Stimulated activated memory B cell treated with anti-CD40 and anti-IgM and Interleukin-4, amounts not matched to agents 10 μg/mL and 1 μg/mL and 100 μg/mL, for 72 hours (primary cell): ENCODE results near the gene RGS7.

Experiments
- ATAC-seq: fragments of 150-1000 bp; cut with Tn5 transposase; 2 replicates; pipeline ENCODE4 v1.10.0; 2021
- H3K27ac Mint-ChIP-seq: one replicate; pipeline ENCODE4 v1.8.0; 2022; ENCODE audit warnings: mild to moderate bottlenecking, mixed read lengths
- H3K27me3 Mint-ChIP-seq: one replicate; pipeline ENCODE4 v1.8.0; 2022; ENCODE audit warnings: mixed read lengths
- H3K36me3 Mint-ChIP-seq: one replicate; pipeline ENCODE4 v1.8.0; 2022; ENCODE audit warnings: mixed read lengths
- H3K4me1 Mint-ChIP-seq: one replicate; pipeline ENCODE4 v1.8.0; 2022; ENCODE audit warnings: mixed read lengths
- H3K4me3 Mint-ChIP-seq: one replicate; pipeline ENCODE4 v1.8.0; 2022; ENCODE audit warnings: mild to moderate bottlenecking, moderate library complexity, mixed read lengths
- H3K9me3 Mint-ChIP-seq: one replicate; pipeline ENCODE4 v1.8.0; 2022; ENCODE audit warnings: mixed read lengths

The RGS7 gene

GRCh38 chr1:241086686-241087085, 270.3 kb downstream of the RGS7 start:
- no peak overlapping the region for H3K27ac Mint-ChIP-seq
- H3K4me1 Mint-ChIP-seq = peaks cover 17% of the 10 kb centered on the region
- no peak overlapping the region for H3K4me3 Mint-ChIP-seq
- ATAC-seq = no peak
- no peaks in the 10 kb centered on the region for H3K27me3 Mint-ChIP-seq
- H3K36me3 Mint-ChIP-seq = no peaks in the 10 kb centered on the region
- no peaks in the 10 kb centered on the region for H3K9me3 Mint-ChIP-seq

- H3K9me3 Mint-ChIP-seq = no peaks in the 10 kb centered on the region
- H3K4me1 Mint-ChIP-seq = peaks cover 6% of the 10 kb centered on the region
- ATAC-seq = no peak
- H3K4me3 Mint-ChIP-seq = no peak overlapping the region
- no peak overlapping the region for H3K27ac Mint-ChIP-seq
- no peaks in the 10 kb centered on the region for H3K36me3 Mint-ChIP-seq
- no peaks in the 10 kb centered on the region for H3K27me3 Mint-ChIP-seq
Observed at GRCh38 chr1:241083285-241083684, 273.7 kb downstream of the RGS7 start.

GRCh38 chr1:241081473-241081872, 275.5 kb downstream of the RGS7 start:
- Mint-ChIP-seq H3K36me3 (no peaks in the 10 kb centered on the region), H3K9me3 (no peaks in the 10 kb centered on the region), H3K27ac (no peak overlapping the region), H3K4me3 (no peak overlapping the region), H3K27me3 (no peaks in the 10 kb centered on the region), H3K4me1 (no peaks in the 10 kb centered on the region)
- ATAC-seq = no peak

DNA sequence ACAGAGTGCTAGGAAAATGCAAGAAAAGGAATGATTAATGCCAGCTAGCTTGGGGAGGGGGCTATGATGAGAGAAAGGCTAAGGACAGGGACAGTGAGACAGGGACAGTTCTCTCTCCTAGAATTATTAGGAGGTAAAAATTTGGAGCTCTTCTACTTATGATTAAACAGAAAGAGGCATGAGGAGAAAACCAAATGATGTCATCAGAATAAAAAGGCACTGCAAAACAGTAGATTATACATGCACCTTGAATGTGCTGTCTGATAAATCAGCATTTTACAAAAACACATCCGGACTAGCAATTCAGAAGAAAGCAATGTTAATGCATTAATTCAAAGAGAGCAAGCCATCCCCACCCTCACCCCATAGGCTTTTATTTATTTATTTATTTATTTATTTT, 277.5 kb downstream of the RGS7 start:
- H3K27ac Mint-ChIP-seq = no peak overlapping the region
- H3K4me3 Mint-ChIP-seq = no peak overlapping the region
- H3K27me3 Mint-ChIP-seq = no peaks in the 10 kb centered on the region
- no peaks in the 10 kb centered on the region for H3K4me1 Mint-ChIP-seq
- H3K9me3 Mint-ChIP-seq = no peaks in the 10 kb centered on the region
- ATAC-seq = no peak
- no peaks in the 10 kb centered on the region for H3K36me3 Mint-ChIP-seq

DNA sequence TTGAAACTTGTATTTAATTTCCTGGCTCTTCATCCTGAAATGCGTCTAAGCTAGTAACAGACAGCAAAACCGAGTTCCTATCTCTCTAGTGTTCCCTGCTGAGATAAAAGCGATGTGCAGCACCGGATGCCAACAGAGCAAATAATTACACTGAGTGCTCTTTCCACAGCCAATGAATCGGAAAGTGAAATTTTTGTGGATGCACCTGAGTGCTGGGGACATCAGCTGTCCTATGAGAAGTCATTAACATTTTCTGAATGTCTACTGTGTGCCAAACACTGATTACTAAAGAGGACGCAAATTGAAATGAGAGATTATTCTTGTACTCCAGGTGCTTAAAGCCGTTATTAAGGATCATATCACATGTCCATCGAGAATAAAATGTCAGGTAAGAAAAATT, 278.0 kb downstream of the RGS7 start:
- no peaks in the 10 kb centered on the region for H3K4me1 Mint-ChIP-seq
- no peaks in the 10 kb centered on the region for H3K27me3 Mint-ChIP-seq
- no peaks in the 10 kb centered on the region for H3K36me3 Mint-ChIP-seq
- ATAC-seq = no peak
- H3K9me3 Mint-ChIP-seq = no peaks in the 10 kb centered on the region
- no peak overlapping the region for H3K27ac Mint-ChIP-seq
- H3K4me3 Mint-ChIP-seq = no peak overlapping the region

- no peak overlapping the region for H3K4me3 Mint-ChIP-seq
- H3K9me3 Mint-ChIP-seq = no peaks in the 10 kb centered on the region
- no peaks in the 10 kb centered on the region for H3K36me3 Mint-ChIP-seq
- H3K27ac Mint-ChIP-seq = no peak overlapping the region
- H3K4me1 Mint-ChIP-seq = no peaks in the 10 kb centered on the region
- ATAC-seq = no peak
- H3K27me3 Mint-ChIP-seq = no peaks in the 10 kb centered on the region
Observed at GRCh38 chr1:241077386-241078147, 279.4 kb downstream of the RGS7 start.

DNA sequence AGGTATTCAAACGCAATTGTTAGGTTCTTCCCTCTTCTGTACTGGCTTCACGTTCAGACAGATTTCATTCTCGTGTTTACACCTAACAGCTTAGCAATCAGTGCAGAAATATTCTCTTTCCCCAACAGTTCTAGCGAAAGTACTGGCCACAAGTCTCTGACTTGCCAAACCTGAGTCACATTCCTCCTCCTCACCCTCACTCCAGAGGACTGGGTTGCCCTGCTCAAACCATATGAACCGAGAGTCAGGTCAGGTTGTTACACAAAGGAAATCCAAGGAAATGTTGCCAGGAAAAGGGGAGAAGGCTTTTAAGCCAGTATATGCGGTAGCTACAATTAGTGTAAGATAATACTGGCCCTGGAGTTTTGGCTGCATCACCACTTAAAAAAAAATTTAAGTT, 282.5 kb downstream of the RGS7 start:
- H3K4me1 Mint-ChIP-seq = no peaks in the 10 kb centered on the region
- H3K27ac Mint-ChIP-seq = no peak overlapping the region
- H3K9me3 Mint-ChIP-seq = no peaks in the 10 kb centered on the region
- ATAC-seq = no peak
- no peaks in the 10 kb centered on the region for H3K27me3 Mint-ChIP-seq
- no peak overlapping the region for H3K4me3 Mint-ChIP-seq
- no peaks in the 10 kb centered on the region for H3K36me3 Mint-ChIP-seq

DNA sequence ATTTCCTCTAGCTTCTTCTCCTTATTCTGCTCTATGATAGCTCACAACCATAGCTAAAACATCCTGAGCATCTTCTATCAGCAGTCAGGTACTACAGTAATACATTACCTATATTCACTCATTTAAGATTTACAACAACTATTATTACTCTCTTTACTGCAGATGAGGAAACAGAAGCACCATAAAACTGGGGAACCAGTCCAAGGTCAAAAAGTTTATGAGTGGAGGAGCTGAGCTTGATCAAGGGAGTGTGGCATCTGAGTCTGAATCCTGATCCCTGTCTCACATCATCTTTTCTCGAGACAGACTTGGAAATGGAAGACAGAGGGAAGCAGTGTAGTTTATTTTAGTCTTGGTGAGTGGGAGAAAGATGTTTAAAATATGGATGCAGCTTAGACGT, 288.6 kb downstream of the RGS7 start:
- Mint-ChIP-seq H3K27ac (no peak overlapping the region), H3K4me3 (no peak overlapping the region), H3K36me3 (no peaks in the 10 kb centered on the region), H3K9me3 (no peaks in the 10 kb centered on the region), H3K27me3 (no peaks in the 10 kb centered on the region), H3K4me1 (no peaks in the 10 kb centered on the region)
- no peak for ATAC-seq

GRCh38 chr1:241063276-241063675, 293.7 kb downstream of the RGS7 start:
- ATAC-seq = no peak
- H3K27ac Mint-ChIP-seq = no peak overlapping the region
- H3K27me3 Mint-ChIP-seq = no peaks in the 10 kb centered on the region
- H3K36me3 Mint-ChIP-seq = no peaks in the 10 kb centered on the region
- H3K9me3 Mint-ChIP-seq = no peaks in the 10 kb centered on the region
- H3K4me1 Mint-ChIP-seq = no peaks in the 10 kb centered on the region
- no peak overlapping the region for H3K4me3 Mint-ChIP-seq

GRCh38 chr1:241061062-241061461, 295.9 kb downstream of the RGS7 start:
- H3K9me3 Mint-ChIP-seq = peaks cover 2% of the 10 kb centered on the region
- H3K4me3 Mint-ChIP-seq = no peak overlapping the region
- no peak overlapping the region for H3K27ac Mint-ChIP-seq
- no peaks in the 10 kb centered on the region for H3K36me3 Mint-ChIP-seq
- no peak for ATAC-seq
- no peaks in the 10 kb centered on the region for H3K4me1 Mint-ChIP-seq
- H3K27me3 Mint-ChIP-seq = no peaks in the 10 kb centered on the region

DNA sequence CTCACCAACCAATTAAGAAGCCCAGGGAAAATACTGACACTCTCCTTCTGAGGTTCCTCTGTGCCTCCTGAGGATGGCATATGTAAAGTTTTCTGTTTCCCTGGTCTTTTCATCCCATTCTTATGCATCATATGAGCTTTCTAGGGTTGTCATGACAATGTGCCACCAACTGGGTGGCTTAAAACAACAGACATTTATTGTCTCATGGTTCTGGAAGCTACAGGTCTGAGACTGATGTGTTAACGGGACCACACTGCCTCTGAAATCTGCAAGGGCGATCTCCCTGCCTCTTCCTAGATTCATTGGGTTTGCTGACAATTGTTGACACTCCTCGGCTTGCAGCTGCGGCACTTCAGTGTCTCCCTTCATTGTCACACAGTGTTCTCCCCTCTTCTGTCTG, 308.4 kb downstream of the RGS7 start:
- H3K36me3 Mint-ChIP-seq = no peaks in the 10 kb centered on the region
- H3K27me3 Mint-ChIP-seq = no peaks in the 10 kb centered on the region
- no peak overlapping the region for H3K4me3 Mint-ChIP-seq
- H3K9me3 Mint-ChIP-seq = no peaks in the 10 kb centered on the region
- H3K27ac Mint-ChIP-seq = no peak overlapping the region
- H3K4me1 Mint-ChIP-seq = no peaks in the 10 kb centered on the region
- no peak for ATAC-seq

DNA sequence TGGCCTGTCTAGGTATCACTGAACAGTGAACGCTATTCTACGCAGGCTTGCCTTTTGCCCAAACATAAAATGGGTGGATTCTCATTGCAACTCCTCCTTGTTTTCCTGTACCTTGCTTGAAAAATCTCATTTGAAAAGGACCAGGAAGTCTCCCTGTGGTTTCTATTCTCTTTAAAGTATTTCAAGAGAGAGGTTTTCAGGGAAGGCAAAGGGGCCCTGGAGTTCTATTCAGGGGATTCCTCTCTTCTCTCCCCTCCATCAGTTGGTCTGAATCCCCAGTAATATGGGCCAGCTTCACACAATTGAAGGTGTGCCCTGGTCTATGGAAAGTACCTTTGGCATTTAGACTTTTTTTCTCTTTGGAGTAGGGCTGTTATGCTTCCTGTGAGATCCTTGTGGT, 311.3 kb downstream of the RGS7 start:
- H3K36me3 Mint-ChIP-seq = no peaks in the 10 kb centered on the region
- H3K4me1 Mint-ChIP-seq = no peaks in the 10 kb centered on the region
- no peak for ATAC-seq
- H3K9me3 Mint-ChIP-seq = no peaks in the 10 kb centered on the region
- H3K27ac Mint-ChIP-seq = no peak overlapping the region
- no peaks in the 10 kb centered on the region for H3K27me3 Mint-ChIP-seq
- no peak overlapping the region for H3K4me3 Mint-ChIP-seq

- Mint-ChIP-seq H3K4me3 (no peak overlapping the region), H3K4me1 (no peaks in the 10 kb centered on the region), H3K36me3 (no peaks in the 10 kb centered on the region), H3K9me3 (no peaks in the 10 kb centered on the region), H3K27me3 (no peaks in the 10 kb centered on the region), H3K27ac (no peak overlapping the region)
- ATAC-seq = no peak
Observed at GRCh38 chr1:241034203-241034936, 322.6 kb downstream of the RGS7 start.

- no peaks in the 10 kb centered on the region for H3K27me3 Mint-ChIP-seq
- H3K4me3 Mint-ChIP-seq = no peak overlapping the region
- H3K36me3 Mint-ChIP-seq = no peaks in the 10 kb centered on the region
- ATAC-seq = no peak
- no peak overlapping the region for H3K27ac Mint-ChIP-seq
- H3K4me1 Mint-ChIP-seq = no peaks in the 10 kb centered on the region
- no peaks in the 10 kb centered on the region for H3K9me3 Mint-ChIP-seq
Observed at GRCh38 chr1:241024834-241025233, 332.2 kb downstream of the RGS7 start.

GRCh38 chr1:241022366-241022765, 334.6 kb downstream of the RGS7 start:
- H3K27me3 Mint-ChIP-seq = no peaks in the 10 kb centered on the region
- H3K9me3 Mint-ChIP-seq = peaks cover 9% of the 10 kb centered on the region
- no peaks in the 10 kb centered on the region for H3K4me1 Mint-ChIP-seq
- H3K36me3 Mint-ChIP-seq = no peaks in the 10 kb centered on the region
- H3K27ac Mint-ChIP-seq = no peak overlapping the region
- no peak for ATAC-seq
- H3K4me3 Mint-ChIP-seq = no peak overlapping the region
